Endothelial cell of umbilical vein (primary cell): Measurements from ENCODE around the gene PTPRD. TPM values are rescaled to one million over a fixed set of nuclear protein-coding genes. Genes with fewer than 3 reads are reported as not detected.

Experiments
- BruUV-seq: library from RNA; stranded (reverse); fragments of 400-500 nt; replicated peaks from 2 replicates; lab custom pipeline; 2021; lab: Mats Ljungman, UMichigan
- CTCF ChIA-PET: fragments of 300-600, 350-600 bp; sonication (Branson Sonifier 250); formaldehyde crosslinking; loops from one replicate; lab custom pipeline; 2021; ENCODE audit warnings: antibody characterized with exemption, inconsistent platforms; lab: Charles Lee
- POLR2A ChIA-PET: fragments of 300-600, 350-600 bp; sonication (Branson Sonifier 250); formaldehyde crosslinking; loops from one replicate; lab custom pipeline; 2021; ENCODE audit warnings: antibody characterized with exemption, inconsistent platforms; lab: Charles Lee
- DNase-seq: peaks from one replicate; pipeline ENCODE4 v3.0.0-alpha.2; 2011; ENCODE audit warnings: low read depth, low spot score
- FAIRE-seq: peaks from 2 replicates; lab custom pipeline; 2011; peaks lifted over from hg19 to GRCh38; lab: Jason Lieb, UNC
- H2AFZ ChIP-seq: 2 replicates; pipeline ENCODE4 v1.6.0; 2012; ENCODE audit warnings: low read depth, low read length, control low read depth, inconsistent platforms
- H3K27ac ChIP-seq: 2 replicates; pipeline ENCODE4 v1.5.1; 2011; ENCODE audit warnings: low read depth, mild to moderate bottlenecking, control low read depth, low read length, moderate library complexity; ENCODE audit not compliant: insufficient read depth
- H3K27me3 ChIP-seq, 2 experiments: 2 replicates each; pipeline versions ENCODE4 v1.6.0 to v1.6.1; 2011; ENCODE audit warnings: low read length in 2 of 2, mixed read lengths in 1 of 2; ENCODE audit not compliant: control insufficient read depth in 2 of 2, insufficient read depth in 2 of 2
- H3K36me3 ChIP-seq, 2 experiments: 2 replicates in 1 of 2; 3 replicates in 1 of 2; pipeline ENCODE4 v1.5.1; 2011; ENCODE audit warnings: low read length in 2 of 2, mild to moderate bottlenecking in 1 of 2, moderate library complexity in 1 of 2; ENCODE audit not compliant: control insufficient read depth in 2 of 2, insufficient read depth in 2 of 2; ENCODE audit errors: extremely low read depth in 1 of 2
- H3K4me1 ChIP-seq: 3 replicates; pipeline ENCODE4 v1.5.1; 2011; ENCODE audit warnings: mild to moderate bottlenecking, low read length; ENCODE audit not compliant: control insufficient read depth, insufficient read depth; ENCODE audit errors: extremely low read depth
- H3K4me2 ChIP-seq: 2 replicates; pipeline ENCODE4 v1.6.1; 2011; ENCODE audit warnings: low read length, control low read depth, mixed read lengths; ENCODE audit not compliant: insufficient read depth
- H3K4me3 ChIP-seq, 3 experiments: fragments of 200-600 bp in 1 of 3; sonication (generic), shearing (Covaris generic) in 1 of 3; replicated peaks in 1 of 3; 2 replicates each; pipeline ENCODE4 v1.5.1; 2011 to 2016; ENCODE audit warnings: control low read depth in 3 of 3, low read length in 3 of 3, mild to moderate bottlenecking in 2 of 3, inconsistent platforms in 1 of 3, low read depth in 1 of 3, moderate library complexity in 1 of 3; ENCODE audit not compliant: insufficient read depth in 1 of 3
- H3K79me2 ChIP-seq: 2 replicates; pipeline ENCODE4 v1.6.0; 2012; ENCODE audit warnings: low read length, inconsistent platforms; ENCODE audit not compliant: control insufficient read depth, insufficient read depth
- H3K9ac ChIP-seq: replicated peaks from 2 replicates; pipeline ENCODE3; 2011; ENCODE audit warnings: low read length, control low read depth; ENCODE audit not compliant: insufficient read depth; ENCODE audit errors: extremely low read depth
- H3K9me1 ChIP-seq: replicated peaks from 3 replicates; pipeline ENCODE4 v1.6.0; 2011; ENCODE audit warnings: mild to moderate bottlenecking, low read length; ENCODE audit not compliant: control insufficient read depth, insufficient read depth; ENCODE audit errors: extremely low read depth
- H3K9me3 ChIP-seq: replicated peaks from 2 replicates; pipeline ENCODE4 v1.5.1; 2012; ENCODE audit warnings: low read length, inconsistent platforms; ENCODE audit not compliant: control insufficient read depth, insufficient read depth
- H4K20me1 ChIP-seq: replicated peaks from 2 replicates; pipeline ENCODE3; 2011; ENCODE audit warnings: mild to moderate bottlenecking, low read length; ENCODE audit not compliant: control insufficient read depth, insufficient read depth; ENCODE audit errors: extremely low read depth
- EZH2 ChIP-seq: IDR thresholded peaks from 2 replicates; pipeline ENCODE4 v1.6.1; 2012; ENCODE audit warnings: borderline replicate concordance, low read depth, mild to moderate bottlenecking, moderate library complexity, low read length, inconsistent platforms; ENCODE audit not compliant: severe bottlenecking
- FOS ChIP-seq: IDR thresholded peaks from 2 replicates; pipeline ENCODE4 v1.6.1; 2011; ENCODE audit warnings: mild to moderate bottlenecking, low read length, moderate library complexity, borderline replicate concordance; ENCODE audit not compliant: insufficient read depth
- GATA2 ChIP-seq: IDR thresholded peaks from 2 replicates; pipeline ENCODE4 v1.7.0; 2011; ENCODE audit warnings: low read depth, mild to moderate bottlenecking, moderate library complexity, mixed read lengths, low read length; ENCODE audit not compliant: insufficient read length, insufficient read depth
- JUN ChIP-seq: IDR thresholded peaks from 2 replicates; pipeline ENCODE4 v1.6.1; 2011; ENCODE audit warnings: borderline replicate concordance, low read depth; ENCODE audit not compliant: insufficient read length, insufficient read depth
- MAX ChIP-seq: IDR thresholded peaks from 2 replicates; pipeline ENCODE4 v1.6.1; 2011; ENCODE audit not compliant: insufficient read depth, insufficient read length
- MYC ChIP-seq: IDR thresholded peaks from one replicate; pipeline ENCODE4 v1.6.1; 2011; ENCODE audit warnings: mild to moderate bottlenecking, low read depth, low read length
- POLR2A ChIP-seq: IDR thresholded peaks from 2 replicates; pipeline ENCODE4 v1.6.1; 2012; ENCODE audit warnings: low read depth, mild to moderate bottlenecking, control low read depth, low read length
- POLR2AphosphoS5 ChIP-seq: IDR thresholded peaks from 2 replicates; pipeline ENCODE4 v1.6.1; 2012; ENCODE audit warnings: low read depth, mild to moderate bottlenecking, control low read depth, low read length, moderate library complexity; ENCODE audit not compliant: insufficient read depth
- dilution Hi-C: fragments of 300-500 bp; cut with MboI; formaldehyde crosslinking; loops from one replicate; pipeline ENCODE4 v1.15.0; 2019; ENCODE audit warnings: low sequenced_read_pairs; ENCODE audit not compliant: extremely low pct_ligation_motif_present
- intact Hi-C: fragments of 100-400 bp; cut with micrococcal nuclease; formaldehyde crosslinking; loops from one replicate; pipeline ENCODE4 v1.10.0; 2022
- polyA plus RNA-seq, 4 experiments: library from polyadenylated mRNA; depleted of rRNA in 3 of 4; stranded (reverse) in 3 of 4; unstranded in 1 of 4; fragments of >200 nt; gene quantifications; 2 replicates each; pipeline versions ENCODE4 v1.2.1 to v1.2.3, GENCODE V29; 2011 to 2012; ENCODE audit warnings: missing spikeins in 1 of 4
- total RNA-seq: library from RNA; stranded (reverse); gene quantifications from 2 replicates; pipeline ENCODE4 v1.2.3, GENCODE V29; 2021
- TF ChIP-seq, protein P1 (sequence below), 2 donors: IDR thresholded peaks; 1 replicate in 1 of 2; 2 replicates in 1 of 2; pipeline ENCODE4 v1.5.1; 2011; ENCODE audit warnings: low read length in 2 of 2, mild to moderate bottlenecking in 2 of 2, moderate library complexity in 2 of 2, control low read depth in 1 of 2, inconsistent platforms in 1 of 2, low read depth in 1 of 2; ENCODE audit not compliant: insufficient read depth in 1 of 2; ENCODE audit errors: extremely low read depth in 1 of 2

Gene PTPRD
- total and polyA plus RNA-seq, 2 donors (not counting 3 experiments of a cell fraction or from before 2014, with no cell fraction given), result 5.5 to 5.7 TPM

GRCh38 chr9:9004810-9005209 is 1608.0 kb downstream of the PTPRD start:
- Histone ChIP-seq H3K4me1 (no peaks in the 10 kb centered on the region), H3K9me1 (no peaks in the 10 kb centered on the region), H3K9me3 (no peaks in the 10 kb centered on the region), H3K4me3 (no peak overlapping the region), H4K20me1 (no peaks in the 10 kb centered on the region), H3K27me3 (no peaks in the 10 kb centered on the region), H3K79me2 (no peaks in the 10 kb centered on the region), H2AFZ (no peak overlapping the region), H3K4me2 (no peak overlapping the region), H3K9ac (no peak overlapping the region), H3K27ac (no peak overlapping the region), H3K36me3 (no peaks in the 10 kb centered on the region)
- dilution Hi-C loops, result no loop called here
- TF ChIP-seq, protein P1, sequence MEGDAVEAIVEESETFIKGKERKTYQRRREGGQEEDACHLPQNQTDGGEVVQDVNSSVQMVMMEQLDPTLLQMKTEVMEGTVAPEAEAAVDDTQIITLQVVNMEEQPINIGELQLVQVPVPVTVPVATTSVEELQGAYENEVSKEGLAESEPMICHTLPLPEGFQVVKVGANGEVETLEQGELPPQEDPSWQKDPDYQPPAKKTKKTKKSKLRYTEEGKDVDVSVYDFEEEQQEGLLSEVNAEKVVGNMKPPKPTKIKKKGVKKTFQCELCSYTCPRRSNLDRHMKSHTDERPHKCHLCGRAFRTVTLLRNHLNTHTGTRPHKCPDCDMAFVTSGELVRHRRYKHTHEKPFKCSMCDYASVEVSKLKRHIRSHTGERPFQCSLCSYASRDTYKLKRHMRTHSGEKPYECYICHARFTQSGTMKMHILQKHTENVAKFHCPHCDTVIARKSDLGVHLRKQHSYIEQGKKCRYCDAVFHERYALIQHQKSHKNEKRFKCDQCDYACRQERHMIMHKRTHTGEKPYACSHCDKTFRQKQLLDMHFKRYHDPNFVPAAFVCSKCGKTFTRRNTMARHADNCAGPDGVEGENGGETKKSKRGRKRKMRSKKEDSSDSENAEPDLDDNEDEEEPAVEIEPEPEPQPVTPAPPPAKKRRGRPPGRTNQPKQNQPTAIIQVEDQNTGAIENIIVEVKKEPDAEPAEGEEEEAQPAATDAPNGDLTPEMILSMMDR (IDR thresholded peaks at IDR 0.05; ENCODE audit: extremely low read depth in 1 of 2, insufficient read depth in 1 of 2, low read depth in 1 of 2, low read length in 2 of 2), result no peak
- TF ChIP-seq EZH2 (no peak), GATA2 (no peak), FOS (no peak), POLR2A (no peak), POLR2AphosphoS5 (no peak), MAX (no peak), JUN (no peak), MYC (no peak)
- ChIA-PET CTCF (no interaction called here), POLR2A (no interaction called here)
- intact Hi-C loops, result no loop called here
- no peak for DNase-seq
- no peak for FAIRE-seq
- BruUV-seq, result no TSS peak
